WTC11 (cell line): ENCODE measurements around the gene IL25. TPM values are rescaled to one million over a fixed set of nuclear protein-coding genes. Genes with fewer than 3 reads are reported as not detected.
A peak's percentile ranks its signal among the peaks of the same experiment; 100 is the strongest.

Source experiments
- ATAC-seq: fragments of 200-7000 bp; cut with Tn5 transposase; 2 replicates; pipeline ENCODE4 v1.10.0; 2021; ENCODE audit warnings: mild to moderate bottlenecking, moderate library complexity
- CTCF ChIA-PET: fragments of 300-600 bp; sonication (Branson Sonifier 250); formaldehyde crosslinking; loops from one replicate; lab custom pipeline; 2021; ENCODE audit warnings: antibody characterized with exemption; lab: Charles Lee
- POLR2A ChIA-PET: fragments of 350-600 bp; sonication (Branson Sonifier 250); formaldehyde crosslinking; loops from one replicate; lab custom pipeline; 2021; ENCODE audit warnings: antibody characterized with exemption; lab: Charles Lee
- DNase-seq: peaks from one replicate; pipeline ENCODE4 v3.0.0; 2021; ENCODE audit warnings: low spot score
- H3K27ac Mint-ChIP-seq: 2 replicates; pipeline ENCODE4 v1.8.0; 2021; ENCODE audit warnings: mixed read lengths
- H3K27me3 Mint-ChIP-seq: 2 replicates; pipeline ENCODE4 v1.8.0; 2021; ENCODE audit warnings: low read depth, mild to moderate bottlenecking, moderate library complexity, mixed read lengths
- H3K36me3 Mint-ChIP-seq: 2 replicates; pipeline ENCODE4 v1.8.0; 2021; ENCODE audit warnings: mixed read lengths
- H3K4me1 Mint-ChIP-seq: 2 replicates; pipeline ENCODE4 v1.8.0; 2022; ENCODE audit warnings: mixed read lengths
- H3K4me3 Mint-ChIP-seq: 2 replicates; pipeline ENCODE4 v1.8.0; 2021; ENCODE audit warnings: mild to moderate bottlenecking, moderate library complexity, mixed read lengths
- H3K9me3 Mint-ChIP-seq: 2 replicates; pipeline ENCODE4 v1.8.0; 2021; ENCODE audit warnings: mixed read lengths
- ATF1 ChIP-seq: sonication (generic); formaldehyde crosslinking; IDR thresholded peaks from 2 replicates; pipeline ENCODE4 v1.8.1; 2023; ENCODE audit warnings: mild to moderate bottlenecking, moderate library complexity, missing genetic modification reagents
- CREM ChIP-seq: sonication (generic); formaldehyde crosslinking; IDR thresholded peaks from 2 replicates; pipeline ENCODE4 v1.8.1; 2022; ENCODE audit warnings: mild to moderate bottlenecking, missing genetic modification reagents, moderate library complexity
- ESRRA ChIP-seq: sonication (generic); formaldehyde crosslinking; IDR thresholded peaks from 2 replicates; pipeline ENCODE4 v1.8.1; 2022; ENCODE audit warnings: mild to moderate bottlenecking, missing genetic modification reagents, borderline replicate concordance
- ETV6 ChIP-seq: sonication (generic); formaldehyde crosslinking; IDR thresholded peaks from 2 replicates; pipeline ENCODE4 v1.8.1; 2022; ENCODE audit warnings: mild to moderate bottlenecking, missing genetic modification reagents
- FOXP1 ChIP-seq: sonication (generic); formaldehyde crosslinking; IDR thresholded peaks from 2 replicates; pipeline ENCODE4 v1.8.0; 2022; ENCODE audit warnings: missing genetic modification reagents, mild to moderate bottlenecking, moderate library complexity, borderline replicate concordance
- GTF2I ChIP-seq: fragments of 250-450 bp; sonication (Bioruptor Pico); conservative IDR thresholded peaks from 2 replicates; pipeline ENCODE4 v1.4.0; 2021; ENCODE audit warnings: mild to moderate bottlenecking
- JUN ChIP-seq: sonication (generic); formaldehyde crosslinking; IDR thresholded peaks from 2 replicates; pipeline ENCODE4 v1.8.0; 2023; ENCODE audit warnings: mild to moderate bottlenecking, missing genetic modification reagents
- KAT7 ChIP-seq: sonication (generic); formaldehyde crosslinking; IDR thresholded peaks from 2 replicates; pipeline ENCODE4 v1.8.1; 2023; ENCODE audit warnings: missing genetic modification reagents, mild to moderate bottlenecking, borderline replicate concordance
- MYBL2 ChIP-seq: sonication (generic); formaldehyde crosslinking; IDR thresholded peaks from 2 replicates; pipeline ENCODE4 v1.8.1; 2023; ENCODE audit warnings: mild to moderate bottlenecking, moderate library complexity, missing genetic modification reagents
- NFATC4 ChIP-seq: fragments of 250-450 bp; sonication (Bioruptor Pico); IDR thresholded peaks from 2 replicates; pipeline ENCODE4 v1.9.0; 2021; ENCODE audit warnings: mild to moderate bottlenecking
- PRRX2 ChIP-seq: fragments of 250-450 bp; sonication (Bioruptor Pico); IDR thresholded peaks from 2 replicates; pipeline ENCODE4 v1.8.0; 2021; ENCODE audit warnings: mild to moderate bottlenecking
- RELA ChIP-seq: sonication (generic); formaldehyde crosslinking; IDR thresholded peaks from 2 replicates; pipeline ENCODE4 v1.8.1; 2022; ENCODE audit warnings: missing genetic modification reagents, mild to moderate bottlenecking, borderline replicate concordance
- SMAD3 ChIP-seq: sonication (generic); formaldehyde crosslinking; IDR thresholded peaks from 2 replicates; pipeline ENCODE4 v1.8.0; 2022; ENCODE audit warnings: missing genetic modification reagents, mild to moderate bottlenecking, borderline replicate concordance
- SOX15 ChIP-seq: fragments of 250-450 bp; sonication (Bioruptor Pico); IDR thresholded peaks from 2 replicates; pipeline ENCODE4 v1.9.0; 2021; ENCODE audit warnings: mild to moderate bottlenecking
- TCF7 ChIP-seq: sonication (generic); formaldehyde crosslinking; IDR thresholded peaks from 2 replicates; pipeline ENCODE4 v1.8.0; 2022; ENCODE audit warnings: mild to moderate bottlenecking, low read depth, missing genetic modification reagents, moderate library complexity
- total RNA-seq: library from RNA; stranded (reverse); gene quantifications from 3 replicates; pipeline ENCODE4 v1.2.3, GENCODE V29; 2021
- TF ChIP-seq, protein P1 (sequence below): sonication (generic); formaldehyde crosslinking; IDR thresholded peaks from 2 replicates; pipeline ENCODE4 v1.8.1; 2023; ENCODE audit warnings: mild to moderate bottlenecking, missing genetic modification reagents
- TF ChIP-seq, protein P2 (sequence below): sonication (generic); formaldehyde crosslinking; conservative IDR thresholded peaks from 2 replicates; pipeline ENCODE4 v1.8.1; 2023; ENCODE audit warnings: mild to moderate bottlenecking, low read depth, missing genetic modification reagents, moderate library complexity
- TF ChIP-seq, protein P3 (sequence below): sonication (generic); formaldehyde crosslinking; IDR thresholded peaks from 2 replicates; pipeline ENCODE4 v1.8.1; 2022; ENCODE audit warnings: missing genetic modification reagents, borderline replicate concordance
- TF ChIP-seq, protein P4 (sequence below): sonication (generic); formaldehyde crosslinking; IDR thresholded peaks from 2 replicates; pipeline ENCODE4 v1.8.0; 2022; ENCODE audit warnings: mild to moderate bottlenecking, missing genetic modification reagents
- TF ChIP-seq, protein P5 (sequence below): sonication (generic); formaldehyde crosslinking; IDR thresholded peaks from 2 replicates; pipeline ENCODE4 v1.8.0; 2023; ENCODE audit warnings: mild to moderate bottlenecking, missing genetic modification reagents
- TF ChIP-seq, protein P6 (sequence below): fragments of 250-450 bp; sonication (Bioruptor Pico); IDR thresholded peaks from 2 replicates; pipeline ENCODE4 v1.9.0; 2021; ENCODE audit warnings: mild to moderate bottlenecking
- TF ChIP-seq, protein P7 (sequence below): sonication (generic); formaldehyde crosslinking; conservative IDR thresholded peaks from 2 replicates; pipeline ENCODE4 v1.8.1; 2022; ENCODE audit warnings: mild to moderate bottlenecking, missing genetic modification reagents

Gene IL25
- total RNA-seq, 1 experiment from 2014 or later, result 0.24 TPM

DNA sequence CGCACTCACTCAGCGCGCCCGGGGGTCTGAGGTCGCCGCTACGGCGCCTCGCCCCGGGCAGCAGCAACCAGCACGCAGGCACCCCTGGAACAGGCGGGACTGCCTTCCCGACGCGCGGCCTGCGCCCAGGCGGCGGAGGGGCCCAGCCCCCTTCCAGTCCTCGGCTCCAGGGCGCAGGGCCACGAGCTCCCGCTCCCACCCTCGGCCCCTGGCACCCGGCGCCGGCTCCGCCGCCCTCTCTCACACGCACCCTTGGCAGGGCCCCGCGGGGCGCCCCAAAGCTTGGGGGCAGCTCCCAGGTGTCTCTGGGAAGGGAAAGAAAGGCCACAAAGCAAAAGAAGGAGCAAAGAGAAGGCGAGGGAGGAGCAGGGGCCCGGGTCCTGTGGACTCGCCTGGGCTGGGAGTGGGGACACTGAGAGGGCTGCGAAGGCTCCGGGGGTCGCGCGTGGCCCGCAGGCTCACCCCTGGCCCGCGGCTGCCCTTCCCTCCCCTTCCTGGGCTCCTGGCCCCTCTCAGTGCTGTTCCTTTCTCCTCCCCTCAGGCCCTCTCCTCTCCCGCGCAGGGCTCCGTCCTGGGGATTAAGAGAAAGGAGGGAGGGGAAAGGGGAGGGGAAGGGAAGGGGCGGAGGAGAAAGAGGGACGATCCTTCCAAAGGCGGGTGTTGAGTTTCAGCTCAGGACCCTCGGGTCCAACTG, 6.7 kb upstream of the IL25 start:
- H3K4me1 Mint-ChIP-seq, result peaks cover 30% of the 10 kb centered on the region
- DNase-seq (no peak), ATAC-seq (peak; percentile 72)
- H3K9me3 Mint-ChIP-seq, result no peaks in the 10 kb centered on the region
- H3K4me3 Mint-ChIP-seq, result peak overlapping the region; percentile 71
- TF ChIP-seq, protein P1, sequence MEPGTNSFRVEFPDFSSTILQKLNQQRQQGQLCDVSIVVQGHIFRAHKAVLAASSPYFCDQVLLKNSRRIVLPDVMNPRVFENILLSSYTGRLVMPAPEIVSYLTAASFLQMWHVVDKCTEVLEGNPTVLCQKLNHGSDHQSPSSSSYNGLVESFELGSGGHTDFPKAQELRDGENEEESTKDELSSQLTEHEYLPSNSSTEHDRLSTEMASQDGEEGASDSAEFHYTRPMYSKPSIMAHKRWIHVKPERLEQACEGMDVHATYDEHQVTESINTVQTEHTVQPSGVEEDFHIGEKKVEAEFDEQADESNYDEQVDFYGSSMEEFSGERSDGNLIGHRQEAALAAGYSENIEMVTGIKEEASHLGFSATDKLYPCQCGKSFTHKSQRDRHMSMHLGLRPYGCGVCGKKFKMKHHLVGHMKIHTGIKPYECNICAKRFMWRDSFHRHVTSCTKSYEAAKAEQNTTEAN (CRISPR knock-in tag), result no peak
- TF ChIP-seq, protein P2, sequence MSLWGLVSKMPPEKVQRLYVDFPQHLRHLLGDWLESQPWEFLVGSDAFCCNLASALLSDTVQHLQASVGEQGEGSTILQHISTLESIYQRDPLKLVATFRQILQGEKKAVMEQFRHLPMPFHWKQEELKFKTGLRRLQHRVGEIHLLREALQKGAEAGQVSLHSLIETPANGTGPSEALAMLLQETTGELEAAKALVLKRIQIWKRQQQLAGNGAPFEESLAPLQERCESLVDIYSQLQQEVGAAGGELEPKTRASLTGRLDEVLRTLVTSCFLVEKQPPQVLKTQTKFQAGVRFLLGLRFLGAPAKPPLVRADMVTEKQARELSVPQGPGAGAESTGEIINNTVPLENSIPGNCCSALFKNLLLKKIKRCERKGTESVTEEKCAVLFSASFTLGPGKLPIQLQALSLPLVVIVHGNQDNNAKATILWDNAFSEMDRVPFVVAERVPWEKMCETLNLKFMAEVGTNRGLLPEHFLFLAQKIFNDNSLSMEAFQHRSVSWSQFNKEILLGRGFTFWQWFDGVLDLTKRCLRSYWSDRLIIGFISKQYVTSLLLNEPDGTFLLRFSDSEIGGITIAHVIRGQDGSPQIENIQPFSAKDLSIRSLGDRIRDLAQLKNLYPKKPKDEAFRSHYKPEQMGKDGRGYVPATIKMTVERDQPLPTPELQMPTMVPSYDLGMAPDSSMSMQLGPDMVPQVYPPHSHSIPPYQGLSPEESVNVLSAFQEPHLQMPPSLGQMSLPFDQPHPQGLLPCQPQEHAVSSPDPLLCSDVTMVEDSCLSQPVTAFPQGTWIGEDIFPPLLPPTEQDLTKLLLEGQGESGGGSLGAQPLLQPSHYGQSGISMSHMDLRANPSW (CRISPR knock-in tag), result no peak
- no peak; the same call in 1 of the 2 replicates for TF ChIP-seq FOXP1 (CRISPR knock-in tag)
- TF ChIP-seq MYBL2 (CRISPR knock-in tag), result peak; percentile 57; the same call in 1 of the 2 replicates
- peak; percentile 54; the same call in 1 of the 2 replicates for TF ChIP-seq RELA (CRISPR knock-in tag)
- no peak for TF ChIP-seq NFATC4
- TF ChIP-seq, protein P3, sequence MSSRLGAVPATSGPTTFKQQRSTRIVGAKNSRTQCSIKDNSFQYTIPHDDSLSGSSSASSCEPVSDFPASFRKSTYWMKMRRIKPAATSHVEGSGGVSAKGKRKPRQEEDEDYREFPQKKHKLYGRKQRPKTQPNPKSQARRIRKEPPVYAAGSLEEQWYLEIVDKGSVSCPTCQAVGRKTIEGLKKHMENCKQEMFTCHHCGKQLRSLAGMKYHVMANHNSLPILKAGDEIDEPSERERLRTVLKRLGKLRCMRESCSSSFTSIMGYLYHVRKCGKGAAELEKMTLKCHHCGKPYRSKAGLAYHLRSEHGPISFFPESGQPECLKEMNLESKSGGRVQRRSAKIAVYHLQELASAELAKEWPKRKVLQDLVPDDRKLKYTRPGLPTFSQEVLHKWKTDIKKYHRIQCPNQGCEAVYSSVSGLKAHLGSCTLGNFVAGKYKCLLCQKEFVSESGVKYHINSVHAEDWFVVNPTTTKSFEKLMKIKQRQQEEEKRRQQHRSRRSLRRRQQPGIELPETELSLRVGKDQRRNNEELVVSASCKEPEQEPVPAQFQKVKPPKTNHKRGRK (CRISPR knock-in tag), result no peak
- TF ChIP-seq SOX15 (CRISPR knock-in tag), result no peak
- TF ChIP-seq ESRRA (CRISPR knock-in tag), result 0 out of 2 replicates have a peak, but pooled peaks have one; percentile 41
- no peak for TF ChIP-seq SMAD3 (CRISPR knock-in tag)
- TF ChIP-seq CREM (CRISPR knock-in tag), result no peak
- TF ChIP-seq PRRX2 (CRISPR knock-in tag), result no peak
- TF ChIP-seq, protein P4, sequence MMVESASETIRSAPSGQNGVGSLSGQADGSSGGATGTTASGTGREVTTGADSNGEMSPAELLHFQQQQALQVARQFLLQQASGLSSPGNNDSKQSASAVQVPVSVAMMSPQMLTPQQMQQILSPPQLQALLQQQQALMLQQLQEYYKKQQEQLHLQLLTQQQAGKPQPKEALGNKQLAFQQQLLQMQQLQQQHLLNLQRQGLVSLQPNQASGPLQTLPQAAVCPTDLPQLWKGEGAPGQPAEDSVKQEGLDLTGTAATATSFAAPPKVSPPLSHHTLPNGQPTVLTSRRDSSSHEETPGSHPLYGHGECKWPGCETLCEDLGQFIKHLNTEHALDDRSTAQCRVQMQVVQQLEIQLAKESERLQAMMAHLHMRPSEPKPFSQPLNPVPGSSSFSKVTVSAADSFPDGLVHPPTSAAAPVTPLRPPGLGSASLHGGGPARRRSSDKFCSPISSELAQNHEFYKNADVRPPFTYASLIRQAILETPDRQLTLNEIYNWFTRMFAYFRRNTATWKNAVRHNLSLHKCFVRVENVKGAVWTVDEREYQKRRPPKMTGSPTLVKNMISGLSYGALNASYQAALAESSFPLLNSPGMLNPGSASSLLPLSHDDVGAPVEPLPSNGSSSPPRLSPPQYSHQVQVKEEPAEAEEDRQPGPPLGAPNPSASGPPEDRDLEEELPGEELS (CRISPR knock-in tag), result peak; percentile 43; the same call in 1 of the 2 replicates
- TF ChIP-seq, protein P5, sequence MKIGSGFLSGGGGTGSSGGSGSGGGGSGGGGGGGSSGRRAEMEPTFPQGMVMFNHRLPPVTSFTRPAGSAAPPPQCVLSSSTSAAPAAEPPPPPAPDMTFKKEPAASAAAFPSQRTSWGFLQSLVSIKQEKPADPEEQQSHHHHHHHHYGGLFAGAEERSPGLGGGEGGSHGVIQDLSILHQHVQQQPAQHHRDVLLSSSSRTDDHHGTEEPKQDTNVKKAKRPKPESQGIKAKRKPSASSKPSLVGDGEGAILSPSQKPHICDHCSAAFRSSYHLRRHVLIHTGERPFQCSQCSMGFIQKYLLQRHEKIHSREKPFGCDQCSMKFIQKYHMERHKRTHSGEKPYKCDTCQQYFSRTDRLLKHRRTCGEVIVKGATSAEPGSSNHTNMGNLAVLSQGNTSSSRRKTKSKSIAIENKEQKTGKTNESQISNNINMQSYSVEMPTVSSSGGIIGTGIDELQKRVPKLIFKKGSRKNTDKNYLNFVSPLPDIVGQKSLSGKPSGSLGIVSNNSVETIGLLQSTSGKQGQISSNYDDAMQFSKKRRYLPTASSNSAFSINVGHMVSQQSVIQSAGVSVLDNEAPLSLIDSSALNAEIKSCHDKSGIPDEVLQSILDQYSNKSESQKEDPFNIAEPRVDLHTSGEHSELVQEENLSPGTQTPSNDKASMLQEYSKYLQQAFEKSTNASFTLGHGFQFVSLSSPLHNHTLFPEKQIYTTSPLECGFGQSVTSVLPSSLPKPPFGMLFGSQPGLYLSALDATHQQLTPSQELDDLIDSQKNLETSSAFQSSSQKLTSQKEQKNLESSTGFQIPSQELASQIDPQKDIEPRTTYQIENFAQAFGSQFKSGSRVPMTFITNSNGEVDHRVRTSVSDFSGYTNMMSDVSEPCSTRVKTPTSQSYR (CRISPR knock-in tag), result peak; percentile 12; the same call in 1 of the 2 replicates
- TF ChIP-seq, protein P6, sequence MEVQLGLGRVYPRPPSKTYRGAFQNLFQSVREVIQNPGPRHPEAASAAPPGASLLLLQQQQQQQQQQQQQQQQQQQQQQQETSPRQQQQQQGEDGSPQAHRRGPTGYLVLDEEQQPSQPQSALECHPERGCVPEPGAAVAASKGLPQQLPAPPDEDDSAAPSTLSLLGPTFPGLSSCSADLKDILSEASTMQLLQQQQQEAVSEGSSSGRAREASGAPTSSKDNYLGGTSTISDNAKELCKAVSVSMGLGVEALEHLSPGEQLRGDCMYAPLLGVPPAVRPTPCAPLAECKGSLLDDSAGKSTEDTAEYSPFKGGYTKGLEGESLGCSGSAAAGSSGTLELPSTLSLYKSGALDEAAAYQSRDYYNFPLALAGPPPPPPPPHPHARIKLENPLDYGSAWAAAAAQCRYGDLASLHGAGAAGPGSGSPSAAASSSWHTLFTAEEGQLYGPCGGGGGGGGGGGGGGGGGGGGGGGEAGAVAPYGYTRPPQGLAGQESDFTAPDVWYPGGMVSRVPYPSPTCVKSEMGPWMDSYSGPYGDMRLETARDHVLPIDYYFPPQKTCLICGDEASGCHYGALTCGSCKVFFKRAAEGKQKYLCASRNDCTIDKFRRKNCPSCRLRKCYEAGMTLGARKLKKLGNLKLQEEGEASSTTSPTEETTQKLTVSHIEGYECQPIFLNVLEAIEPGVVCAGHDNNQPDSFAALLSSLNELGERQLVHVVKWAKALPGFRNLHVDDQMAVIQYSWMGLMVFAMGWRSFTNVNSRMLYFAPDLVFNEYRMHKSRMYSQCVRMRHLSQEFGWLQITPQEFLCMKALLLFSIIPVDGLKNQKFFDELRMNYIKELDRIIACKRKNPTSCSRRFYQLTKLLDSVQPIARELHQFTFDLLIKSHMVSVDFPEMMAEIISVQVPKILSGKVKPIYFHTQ (CRISPR knock-in tag), result no peak
- TF ChIP-seq TCF7, result no peak
- TF ChIP-seq, protein P7, sequence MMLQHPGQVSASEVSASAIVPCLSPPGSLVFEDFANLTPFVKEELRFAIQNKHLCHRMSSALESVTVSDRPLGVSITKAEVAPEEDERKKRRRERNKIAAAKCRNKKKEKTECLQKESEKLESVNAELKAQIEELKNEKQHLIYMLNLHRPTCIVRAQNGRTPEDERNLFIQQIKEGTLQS (CRISPR knock-in tag), result 0 out of 2 replicates have a peak, but pooled peaks have one; percentile 37
- no peak for TF ChIP-seq ATF1
- peak; percentile 92; the same call in 1 of the 2 replicates for TF ChIP-seq KAT7 (CRISPR knock-in tag)
- peak; percentile 56; the same call in 1 of the 2 replicates for TF ChIP-seq JUN
- TF ChIP-seq ETV6 (CRISPR knock-in tag), result 0 out of 2 replicates have a peak, but pooled peaks have one; percentile 22
- TF ChIP-seq GTF2I, result no peak
- peaks cover 45% of the 10 kb centered on the region for H3K27me3 Mint-ChIP-seq
- POLR2A ChIA-PET, result interaction anchor here (1.0 to 2.2 kb wide), 8 partner anchors 9 to 182 kb away, joined by 3 to 12 read pairs (median 6); partner anchors contain the start of genes PABPN1, SLC22A17 and SLC7A8
- CTCF ChIA-PET, result interaction anchor here (0.7 to 9.1 kb wide), 16 partner anchors 11 to 297 kb away, joined by 3 to 82 read pairs (median 6); partner anchors contain the start of genes CMTM5, PABPN1 and SLC22A17
- no peak overlapping the region for H3K27ac Mint-ChIP-seq
- H3K36me3 Mint-ChIP-seq, result 0 out of 2 replicates have a peak, but pooled peaks cover 2% of the 10 kb centered on the region
